Heart left ventricle (tissue), 16 donors: ENCODE data around the gene SMYD5. TPM values are rescaled to one million over a fixed set of nuclear protein-coding genes. Genes with fewer than 3 reads are reported as not detected.
A peak's percentile ranks its signal among the peaks of the same experiment; 100 is the strongest.

Experiments
- ATAC-seq, 4 donors: fragments of 200-7000 bp; cut with Tn5 transposase; one replicate each; pipeline ENCODE4 v1.9.1; 2020 to 2022; ENCODE audit warnings: moderate library complexity in 4 of 4, mild to moderate bottlenecking in 3 of 4, moderate number of reproducible peaks in 1 of 4
- DNase-seq, 5 donors: peaks; one replicate each; pipeline ENCODE4 v3.0.0-alpha.2; 2020
- H3K27ac ChIP-seq, 12 donors: fragments of 200-600 bp; sonication (generic) in 4 of 12; one replicate each; pipeline versions ENCODE4 v1.5.0 to v1.8.0; 2016 to 2022; ENCODE audit warnings: mild to moderate bottlenecking in 2 of 12
- H3K27me3 ChIP-seq, 9 donors: fragments of 200-600 bp; sonication (generic) in 2 of 9; one replicate each; pipeline versions ENCODE4 v1.5.1 to v1.8.0; 2016 to 2022; ENCODE audit warnings: mild to moderate bottlenecking in 3 of 9
- H3K36me3 ChIP-seq, 9 donors: fragments of 200-600 bp; sonication (generic) in 2 of 9; one replicate each; pipeline versions ENCODE4 v1.5.0 to v1.8.0; 2018 to 2022; ENCODE audit warnings: mild to moderate bottlenecking in 2 of 9
- H3K4me1 ChIP-seq, 12 donors: fragments of 200-600 bp; sonication (generic) in 4 of 12; one replicate each; pipeline versions ENCODE4 v1.5.0 to v1.8.0; 2016 to 2022; ENCODE audit warnings: mild to moderate bottlenecking in 3 of 12
- H3K4me3 ChIP-seq, 12 donors: fragments of 200-600 bp; sonication (generic) in 4 of 12; one replicate each; pipeline versions ENCODE4 v1.5.0 to v1.8.0; 2017 to 2022; ENCODE audit warnings: mild to moderate bottlenecking in 9 of 12, moderate library complexity in 4 of 12
- H3K9me3 ChIP-seq, 12 donors: fragments of 200-600 bp; sonication (generic) in 4 of 12; one replicate each; pipeline versions ENCODE4 v1.5.0 to v1.8.0; 2016 to 2022; ENCODE audit warnings: mild to moderate bottlenecking in 1 of 12
- CTCF ChIP-seq, 12 donors: fragments of 200-600 bp; sonication (generic) in 4 of 12; IDR thresholded peaks; one replicate each; pipeline versions ENCODE4 v1.5.0 to v1.8.0; 2018 to 2022; ENCODE audit warnings: antibody characterized with exemption in 12 of 12, mild to moderate bottlenecking in 5 of 12
- POLR2A ChIP-seq, 2 donors: fragments of 450-650 bp; IDR thresholded peaks; one replicate each; pipeline ENCODE4 v1.6.1; 2017; ENCODE audit warnings: antibody characterized with exemption in 2 of 2, mild to moderate bottlenecking in 2 of 2, moderate library complexity in 2 of 2
- WGBS, 4 donors: extraction: QIAGEN DNeasy Blood & Tissue Kit in 2 of 4; methylation state at CpG; one replicate each; pipeline versions ENCODE4 v1.1.5 to v1.1.7; 2013 to 2018; 5-methylcytosine and 5-hydroxymethylcytosine counted together
- intact Hi-C, 10 donors: fragments of 100-400 bp; cut with DNase I; formaldehyde crosslinking; loops; one replicate each; pipeline versions ENCODE4 v1.11.1 to v1.14.2; 2022
- polyA plus RNA-seq, 2 donors: library from polyadenylated mRNA; stranded (reverse); fragments of 200-250 nt; gene quantifications; one replicate each; pipeline ENCODE4 v1.2.3, GENCODE V29; 2013
- total RNA-seq, 9 donors: library from RNA; depleted of rRNA in 2 of 9; stranded (reverse); fragments of >200 nt in 2 of 9; fragmentation: NEBNext Ultra II Directional in 3 of 9; extraction: Animal tissue kit (Norgen Biotek cat#: 25700) in 3 of 9; gene quantifications; one replicate each; pipeline versions ENCODE4 v1.1.0 to v1.2.4, GENCODE V29; 2016 to 2023
- donor health status: ischemic (EF 13 %, LVEDD 7.1; RV severe dilation, severe dysfunction).
- donor health status: healthy with polysubstance abuse.
- donor health status: DM: no; HTN: yes; CAD: no.
- donor health status: DM: no; HTN: no; CAD: no.
- donor health status: ischemic (EF 25% LVEDD 6.9; RV normal size, moderate dysfunction).
- donor health status: ischemic (EF 25% LVEDD 5.7; RV mildly dilated, moderate dysfunction).
- donor health status: healthy.
- donor health status: DM: yes; HTN: yes; CAD: no.
- donor health status: ischemic (EF 35%, LVEDD 5.7; RV mildly dilated, moderate dysfunction).
- donor health status: nonischemic (EF 11% LVEDD 7.7; RV severe dilation, severe dysfunction).
- donor health status: DM: yes; HTN: yes; CAD: no.
- donor health status: PGD.
- donor health status: ischemic (EF 29% LVEDD 5.4; RV normal size, mild dysfunction).
- donor health status: nonischemic (EF 23%, LVEDD 6.1; RV moderate dilation, normal function).

The SMYD5 gene
- total and polyA plus RNA-seq, 11 donors: 14.0 to 29.2 (median 20.0) TPM

- H3K4me1 ChIP-seq: peaks cover 0 to 31% (median 23%) of the 10 kb centered on the region in 12 donors
- no peak overlapping the region for H3K27ac ChIP-seq
- DNase-seq (no peak), ATAC-seq (no peak)
- WGBS, 4 donors: 87 to 96% (median 93%) methylated on average over 7 of the region's 7 CpGs
- peaks cover 0 to 33% (median 2%) of the 10 kb centered on the region in 9 donors for H3K27me3 ChIP-seq
- intact Hi-C loops: loop anchor here in 1 of 10 donors (10.0 kb wide), 1 partner anchor 399 kb away; no protein-coding TSS in a partner anchor
- no peaks in the 10 kb centered on the region for H3K36me3 ChIP-seq
- no peak for TF ChIP-seq POLR2A (IDR thresholded peaks at IDR 0.05)
- TF ChIP-seq CTCF (IDR thresholded peaks at IDR 0.05): no peak
- H3K9me3 ChIP-seq: no peaks in the 10 kb centered on the region
- no peak overlapping the region for H3K4me3 ChIP-seq
Observed at GRCh38 chr2:73173781-73174180, 40.3 kb upstream of the SMYD5 start.

- DNase-seq: no peak
- no peak for TF ChIP-seq CTCF (IDR thresholded peaks at IDR 0.05)
- no peak for TF ChIP-seq POLR2A (IDR thresholded peaks at IDR 0.05)
- ATAC-seq: no peak
- intact Hi-C loops: loop anchor here in 1 of 10 donors (10.0 kb wide), 1 partner anchor 399 kb away; no protein-coding TSS in a partner anchor
- H3K4me3 ChIP-seq: no peak overlapping the region
- H3K27me3 ChIP-seq: peaks cover 0 to 37% (median 4%) of the 10 kb centered on the region in 9 donors
- 92 to 97% (median 97%) methylated on average over 10 of the region's 10 CpGs for WGBS, 4 donors
- peaks cover 0 to 31% (median 23%) of the 10 kb centered on the region in 12 donors for H3K4me1 ChIP-seq
- H3K9me3 ChIP-seq: no peaks in the 10 kb centered on the region
- no peaks in the 10 kb centered on the region for H3K36me3 ChIP-seq
- no peak overlapping the region for H3K27ac ChIP-seq
Observed at GRCh38 chr2:73174244-73174643, 39.8 kb upstream of the SMYD5 start.

GRCh38 chr2:73174941-73175662 lies 38.9 kb upstream of the SMYD5 start:
- Histone ChIP-seq H3K27me3 (peaks cover 0 to 43% (median 7%) of the 10 kb centered on the region in 9 donors), H3K36me3 (no peaks in the 10 kb centered on the region), H3K4me3 (peak overlapping the region; percentile 2 to 71 (median 59)), H3K4me1 (peaks cover 0 to 31% (median 23%) of the 10 kb centered on the region in 12 donors), H3K9me3 (no peaks in the 10 kb centered on the region), H3K27ac (peak overlapping the region in 1 of 12 donors; percentile 86)
- WGBS, 4 donors: 28 to 61% (median 32%) methylated on average over 6 to 25 of the region's 25 CpGs
- intact Hi-C loops: loop anchor here in 9 of 10 donors (5.0 to 10.0 kb wide), 7 partner anchors 37 to 400 kb away; partner anchors contain the start of genes SFXN5 (in 1 of the 9) and SMYD5 (in 1 of the 9)
- TF ChIP-seq POLR2A (IDR thresholded peaks at IDR 0.05) (no peak), CTCF (IDR thresholded peaks at IDR 0.05) (no peak)
- DNase-seq (no peak), ATAC-seq (no peak)

GRCh38 chr2:73175663-73176204 lies 38.3 kb upstream of the SMYD5 start:
- Histone ChIP-seq H3K4me1 (peaks cover 0 to 31% (median 23%) of the 10 kb centered on the region in 12 donors), H3K27me3 (peaks cover 0 to 43% (median 7%) of the 10 kb centered on the region in 9 donors), H3K27ac (peak overlapping the region in 2 of 12 donors; percentile 74 to 86), H3K9me3 (no peaks in the 10 kb centered on the region), H3K36me3 (no peaks in the 10 kb centered on the region), H3K4me3 (peak overlapping the region; percentile 2 to 71 (median 59))
- ATAC-seq: peak in 3 of 4 donors; percentile 23 to 56 (median 27)
- DNase-seq: peak; percentile 84 to 92 (median 87)
- TF ChIP-seq CTCF (IDR thresholded peaks at IDR 0.05) (peak in 3 of 12 donors; percentile 6 to 21 (median 17)), POLR2A (IDR thresholded peaks at IDR 0.05) (no peak)
- intact Hi-C loops: loop anchor here in 9 of 10 donors (2.0 to 10.0 kb wide), 8 partner anchors 37 to 401 kb away; partner anchors contain the start of genes SFXN5 (in 1 of the 9) and SMYD5 (in 1 of the 9)
- 1 to 2% (median 1%) methylated on average over 19 to 59 of the region's 59 CpGs for WGBS, 4 donors
